Stimulated activated CD8-positive, alpha-beta memory T cell treated with anti-CD3 and anti-CD28 coated beads, Interleukin-7, amount 100 ng/mL, for 4 hours (primary cell): ENCODE measurements around the gene PRG2.
"Not testable (repeated sequence)": the region's sequence is repeated elsewhere in the genome, so short reads cannot be mapped to it uniquely, and the experiment has no call there.

Source experiments
- DNase-seq, 2 donors: peaks; one replicate each; pipeline ENCODE4 v3.0.0-alpha.2; 2020; ENCODE audit warnings: low read depth in 2 of 2

The PRG2 gene

GRCh38 chr11:57368106-57368844 is 22.2 kb downstream of the PRG2 start:
- no peak for DNase-seq

GRCh38 chr11:57364851-57365660 is 25.4 kb downstream of the PRG2 start:
- DNase-seq: no peak

- no peak for DNase-seq
These were observed 27.0 kb downstream of the PRG2 start for GRCh38 chr11:57363131-57364080.

- no peak for DNase-seq
These were observed 28.5 kb downstream of the PRG2 start for GRCh38 chr11:57361926-57362325.

GRCh38 chr11:57361420-57361819 is 29.0 kb downstream of the PRG2 start:
- not testable (repeated sequence) for DNase-seq

- DNase-seq: no peak
These were observed 29.5 kb downstream of the PRG2 start for GRCh38 chr11:57360991-57361390.

GRCh38 chr11:57359896-57360690 is 30.4 kb downstream of the PRG2 start:
- no peak for DNase-seq

- DNase-seq: no peak
These were observed 31.1 kb downstream of the PRG2 start for GRCh38 chr11:57359396-57359795.

GRCh38 chr11:57358991-57359390 is 31.5 kb downstream of the PRG2 start:
- no peak for DNase-seq

- no peak for DNase-seq
These were observed 31.9 kb downstream of the PRG2 start for GRCh38 chr11:57358543-57358961.

GRCh38 chr11:57357856-57358255 is 32.6 kb downstream of the PRG2 start:
- DNase-seq: no peak

GRCh38 chr11:57357310-57357709 is 33.1 kb downstream of the PRG2 start:
- no peak for DNase-seq

GRCh38 chr11:57356268-57356667 is 34.2 kb downstream of the PRG2 start:
- DNase-seq: no peak

- no peak for DNase-seq
These were observed 35.8 kb downstream of the PRG2 start for GRCh38 chr11:57354699-57355098.

GRCh38 chr11:57353852-57354251 is 36.6 kb downstream of the PRG2 start:
- DNase-seq: no peak

GRCh38 chr11:57353446-57353845 is 37.0 kb downstream of the PRG2 start:
- DNase-seq: no peak

- DNase-seq: no peak
These were observed 37.4 kb downstream of the PRG2 start for GRCh38 chr11:57353036-57353435.

GRCh38 chr11:57349491-57350274 is 40.8 kb downstream of the PRG2 start:
- DNase-seq: peak; percentile 28 to 44

GRCh38 chr11:57348636-57349313 is 41.7 kb downstream of the PRG2 start:
- DNase-seq: no peak

GRCh38 chr11:57348052-57348451 is 42.4 kb downstream of the PRG2 start:
- no peak for DNase-seq
